MM.1S (cell line): Measurements from ENCODE around the gene KCNQ4.

Experiments used
- DNase-seq: peaks from one replicate; pipeline ENCODE4 v3.0.0-alpha.2; 2015
- H2AFZ ChIP-seq: fragments of 300-600 bp; sonication (generic); 2 replicates; pipeline ENCODE4 v1.6.0; 2016; ENCODE audit warnings: antibody characterized with exemption, low read length
- H3F3A ChIP-seq: fragments of 300-600 bp; sonication (generic); 2 replicates; pipeline ENCODE4 v1.6.1; 2016; ENCODE audit warnings: mild to moderate bottlenecking, antibody characterized with exemption, low read length, moderate library complexity, mixed read lengths; ENCODE audit not compliant: insufficient read depth
- H3K27ac ChIP-seq: fragments of 300-600 bp; sonication (generic); 2 replicates; pipeline ENCODE4 v1.5.1; 2016; ENCODE audit warnings: mild to moderate bottlenecking, low read length
- H3K27me3 ChIP-seq: fragments of 300-600 bp; sonication (generic); replicated peaks from 2 replicates; pipeline ENCODE4 v1.6.0; 2016; ENCODE audit warnings: low read length; ENCODE audit not compliant: insufficient read depth
- H3K36me3 ChIP-seq: fragments of 300-600 bp; sonication (generic); replicated peaks from 2 replicates; pipeline ENCODE4 v1.6.1; 2016; ENCODE audit warnings: mild to moderate bottlenecking, low read length, mixed read lengths; ENCODE audit not compliant: insufficient read depth
- H3K4me1 ChIP-seq: fragments of 300-600 bp; sonication (generic); 2 replicates; pipeline ENCODE4 v1.6.1; 2016; ENCODE audit warnings: low read length, mixed read lengths
- H3K4me2 ChIP-seq: fragments of 300-600 bp; sonication (generic); 2 replicates; pipeline ENCODE4 v1.6.0; 2016; ENCODE audit warnings: low read depth, low read length
- H3K4me3 ChIP-seq: fragments of 300-600 bp; sonication (generic); 2 replicates; pipeline ENCODE4 v1.5.1; 2016; ENCODE audit warnings: low read length, mixed read lengths
- H3K79me2 ChIP-seq: fragments of 300-600 bp; sonication (generic); 2 replicates; pipeline ENCODE4 v1.6.1; 2016; ENCODE audit warnings: mixed run types, low read length, mixed read lengths
- H3K9ac ChIP-seq: fragments of 300-600 bp; sonication (generic); 2 replicates; pipeline ENCODE4 v1.6.1; 2016; ENCODE audit warnings: low read length, mixed read lengths
- H3K9me2 ChIP-seq: fragments of 300-600 bp; sonication (generic); replicated peaks from 2 replicates; pipeline ENCODE4 v1.6.1; 2016; ENCODE audit warnings: mild to moderate bottlenecking, low read length, mixed read lengths; ENCODE audit not compliant: insufficient read depth
- H3K9me3 ChIP-seq: fragments of 300-600 bp; sonication (generic); replicated peaks from 2 replicates; pipeline ENCODE4 v1.6.1; 2016; ENCODE audit warnings: mild to moderate bottlenecking, low read length, mixed read lengths; ENCODE audit not compliant: insufficient read depth
- H4K20me1 ChIP-seq: fragments of 300-600 bp; sonication (generic); 2 replicates; pipeline ENCODE4 v1.6.1; 2016; ENCODE audit warnings: mild to moderate bottlenecking, low read length, moderate library complexity, mixed read lengths; ENCODE audit not compliant: insufficient read depth
- EZH2 ChIP-seq: fragments of 300-600 bp; sonication (generic); optimal IDR thresholded peaks from 2 replicates; pipeline ENCODE3; 2017; ENCODE audit warnings: low read depth, mild to moderate bottlenecking, antibody characterized with exemption, low read length, mixed read lengths
- EZH2phosphoT487 ChIP-seq: fragments of 300-600 bp; sonication (generic); IDR thresholded peaks from 2 replicates; pipeline ENCODE4 v1.6.1; 2018; ENCODE audit warnings: antibody characterized with exemption, low read length
- TF ChIP-seq, protein P1 (sequence below): fragments of 300-600 bp; sonication (generic); IDR thresholded peaks from 2 replicates; pipeline ENCODE4 v1.5.1; 2016; ENCODE audit warnings: antibody characterized with exemption, low read length, mixed read lengths

Gene KCNQ4

GRCh38 chr1:40766560-40766959 lies 17.0 kb upstream of the KCNQ4 start:
- no peak overlapping the region for H3K4me3 ChIP-seq
- H3K9me3 ChIP-seq: no peaks in the 10 kb centered on the region
- no peaks in the 10 kb centered on the region for H3K9me2 ChIP-seq
- no peak overlapping the region for H2AFZ ChIP-seq
- TF ChIP-seq, protein P1, sequence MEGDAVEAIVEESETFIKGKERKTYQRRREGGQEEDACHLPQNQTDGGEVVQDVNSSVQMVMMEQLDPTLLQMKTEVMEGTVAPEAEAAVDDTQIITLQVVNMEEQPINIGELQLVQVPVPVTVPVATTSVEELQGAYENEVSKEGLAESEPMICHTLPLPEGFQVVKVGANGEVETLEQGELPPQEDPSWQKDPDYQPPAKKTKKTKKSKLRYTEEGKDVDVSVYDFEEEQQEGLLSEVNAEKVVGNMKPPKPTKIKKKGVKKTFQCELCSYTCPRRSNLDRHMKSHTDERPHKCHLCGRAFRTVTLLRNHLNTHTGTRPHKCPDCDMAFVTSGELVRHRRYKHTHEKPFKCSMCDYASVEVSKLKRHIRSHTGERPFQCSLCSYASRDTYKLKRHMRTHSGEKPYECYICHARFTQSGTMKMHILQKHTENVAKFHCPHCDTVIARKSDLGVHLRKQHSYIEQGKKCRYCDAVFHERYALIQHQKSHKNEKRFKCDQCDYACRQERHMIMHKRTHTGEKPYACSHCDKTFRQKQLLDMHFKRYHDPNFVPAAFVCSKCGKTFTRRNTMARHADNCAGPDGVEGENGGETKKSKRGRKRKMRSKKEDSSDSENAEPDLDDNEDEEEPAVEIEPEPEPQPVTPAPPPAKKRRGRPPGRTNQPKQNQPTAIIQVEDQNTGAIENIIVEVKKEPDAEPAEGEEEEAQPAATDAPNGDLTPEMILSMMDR: no peak
- TF ChIP-seq EZH2 (no peak), EZH2phosphoT487 (no peak)
- no peak for DNase-seq
- peaks cover 38% of the 10 kb centered on the region for H3K4me1 ChIP-seq
- H3K4me2 ChIP-seq: no peak overlapping the region
- H4K20me1 ChIP-seq: peaks cover 12% of the 10 kb centered on the region
- no peaks in the 10 kb centered on the region for H3K27me3 ChIP-seq
- peaks cover 8% of the 10 kb centered on the region; the same call in 1 of the 2 replicates for H3K79me2 ChIP-seq
- no peak overlapping the region for H3K9ac ChIP-seq
- H3F3A ChIP-seq: peaks cover 25% of the 10 kb centered on the region
- no peak overlapping the region for H3K27ac ChIP-seq
- H3K36me3 ChIP-seq: peaks cover 13% of the 10 kb centered on the region

DNA sequence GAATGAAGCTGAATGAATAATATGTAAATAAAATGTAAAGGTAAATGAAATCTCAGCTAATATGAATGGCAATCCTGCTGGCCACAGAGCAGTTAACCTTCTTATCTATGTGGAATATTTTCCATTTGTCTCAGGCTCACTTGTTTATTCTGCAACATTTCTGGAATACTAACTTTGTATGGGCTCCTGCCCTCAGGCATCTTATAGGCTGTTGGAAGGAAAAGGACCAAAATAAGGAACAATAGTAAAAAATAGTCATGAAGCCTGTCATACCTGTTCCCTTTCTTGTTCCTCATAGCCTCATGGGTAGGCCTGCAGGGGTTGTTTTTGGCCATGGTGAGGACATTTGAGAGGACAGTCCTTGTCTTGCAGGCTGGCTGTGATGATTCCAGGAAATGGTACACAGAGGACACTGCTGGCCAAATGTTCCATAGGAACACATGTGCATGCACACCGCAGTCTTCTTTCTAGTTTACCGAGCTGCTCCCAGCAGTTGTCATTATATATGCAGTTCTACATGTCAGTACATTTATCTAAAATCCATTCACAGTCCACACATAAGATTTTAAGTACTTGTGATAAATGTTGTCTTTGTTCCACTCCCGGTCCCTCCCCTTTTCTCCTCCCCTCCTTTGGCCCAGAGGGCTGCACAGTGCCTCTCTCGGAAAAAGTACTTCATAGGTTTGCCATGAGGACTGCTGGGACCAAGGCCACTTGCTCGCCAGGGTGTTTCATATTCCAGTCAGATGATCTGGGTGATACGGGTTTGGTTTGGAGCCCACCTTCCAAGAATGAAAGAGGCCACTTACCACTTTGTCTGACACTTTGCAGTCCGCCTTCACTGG lies 15.2 kb upstream of the KCNQ4 start:
- TF ChIP-seq EZH2phosphoT487: no peak
- TF ChIP-seq EZH2: no peak
- TF ChIP-seq, protein P1: no peak
- Histone ChIP-seq H3K27me3 (no peaks in the 10 kb centered on the region), H3K9me3 (no peaks in the 10 kb centered on the region), H4K20me1 (peaks cover 12% of the 10 kb centered on the region), H3K36me3 (peaks cover 13% of the 10 kb centered on the region), H3F3A (peaks cover 15% of the 10 kb centered on the region), H2AFZ (no peak overlapping the region), H3K4me3 (no peak overlapping the region), H3K79me2 (peaks cover 8% of the 10 kb centered on the region; the same call in 1 of the 2 replicates), H3K9ac (no peak overlapping the region), H3K9me2 (no peaks in the 10 kb centered on the region), H3K4me2 (no peak overlapping the region), H3K27ac (no peak overlapping the region), H3K4me1 (peaks cover 23% of the 10 kb centered on the region)
- no peak for DNase-seq

GRCh38 chr1:40769815-40770214 lies 13.8 kb upstream of the KCNQ4 start:
- H3K27me3 ChIP-seq: no peaks in the 10 kb centered on the region
- TF ChIP-seq EZH2: no peak
- TF ChIP-seq, protein P1: peak; percentile 18; the same call in 1 of the 2 replicates
- peaks cover 2% of the 10 kb centered on the region; the same call in 1 of the 2 replicates for H3F3A ChIP-seq
- H3K36me3 ChIP-seq: peaks cover 13% of the 10 kb centered on the region
- no peak overlapping the region for H3K4me3 ChIP-seq
- H3K4me1 ChIP-seq: peaks cover 8% of the 10 kb centered on the region
- H3K9ac ChIP-seq: no peak overlapping the region
- H3K79me2 ChIP-seq: peaks cover 8% of the 10 kb centered on the region; the same call in 1 of the 2 replicates
- H3K27ac ChIP-seq: no peak overlapping the region
- H3K9me3 ChIP-seq: no peaks in the 10 kb centered on the region
- no peaks in the 10 kb centered on the region for H3K9me2 ChIP-seq
- DNase-seq: no peak
- no peak overlapping the region for H2AFZ ChIP-seq
- peaks cover 8% of the 10 kb centered on the region; the same call in 1 of the 2 replicates for H4K20me1 ChIP-seq
- H3K4me2 ChIP-seq: no peak overlapping the region
